Measurements from ENCODE around the gene TEX38. TPM values are rescaled to one million over a fixed set of nuclear protein-coding genes. Genes with fewer than 3 reads are reported as not detected.

TEX38 gene
- total RNA-seq, 1 donor from 2014 or later = not detected

GRCh38 chr1:46643368-46643775 lies 28.3 kb upstream of the TEX38 start:
- POLR2A ChIA-PET = no interaction called here
- ATAC-seq (ENCODE audit: low read depth) = no peak
- TF ChIP-seq, protein P1, sequence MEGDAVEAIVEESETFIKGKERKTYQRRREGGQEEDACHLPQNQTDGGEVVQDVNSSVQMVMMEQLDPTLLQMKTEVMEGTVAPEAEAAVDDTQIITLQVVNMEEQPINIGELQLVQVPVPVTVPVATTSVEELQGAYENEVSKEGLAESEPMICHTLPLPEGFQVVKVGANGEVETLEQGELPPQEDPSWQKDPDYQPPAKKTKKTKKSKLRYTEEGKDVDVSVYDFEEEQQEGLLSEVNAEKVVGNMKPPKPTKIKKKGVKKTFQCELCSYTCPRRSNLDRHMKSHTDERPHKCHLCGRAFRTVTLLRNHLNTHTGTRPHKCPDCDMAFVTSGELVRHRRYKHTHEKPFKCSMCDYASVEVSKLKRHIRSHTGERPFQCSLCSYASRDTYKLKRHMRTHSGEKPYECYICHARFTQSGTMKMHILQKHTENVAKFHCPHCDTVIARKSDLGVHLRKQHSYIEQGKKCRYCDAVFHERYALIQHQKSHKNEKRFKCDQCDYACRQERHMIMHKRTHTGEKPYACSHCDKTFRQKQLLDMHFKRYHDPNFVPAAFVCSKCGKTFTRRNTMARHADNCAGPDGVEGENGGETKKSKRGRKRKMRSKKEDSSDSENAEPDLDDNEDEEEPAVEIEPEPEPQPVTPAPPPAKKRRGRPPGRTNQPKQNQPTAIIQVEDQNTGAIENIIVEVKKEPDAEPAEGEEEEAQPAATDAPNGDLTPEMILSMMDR (IDR thresholded peaks at IDR 0.05) = no peak

DNA sequence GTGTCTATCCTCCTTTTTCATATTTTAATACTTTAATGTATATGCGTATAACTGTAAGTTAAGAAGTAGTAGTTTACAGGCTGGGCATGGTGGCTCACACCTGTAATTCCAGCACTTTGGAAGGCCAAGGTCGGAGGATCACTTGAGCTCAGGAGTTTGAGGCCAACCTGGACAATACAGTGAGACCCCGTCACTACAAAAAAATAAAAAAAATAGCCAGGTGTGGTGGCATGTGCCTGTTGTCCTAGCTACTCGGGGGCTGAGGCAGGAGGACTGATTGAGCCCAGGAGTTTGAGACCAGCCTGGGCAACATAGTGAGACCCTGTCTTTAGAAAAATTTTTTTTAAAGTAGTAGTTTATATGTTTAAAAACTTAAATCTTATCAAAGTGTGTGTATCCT lies 25.8 kb upstream of the TEX38 start:
- intact Hi-C loops (cut with micrococcal nuclease) = no loop called here
- Mint-ChIP-seq H3K4me3 (no peak overlapping the region), H3K36me3 (ENCODE audit: low read depth) (peaks cover 49% of the 10 kb centered on the region), H3K27me3 (no peaks in the 10 kb centered on the region), H3K4me1 (no peaks in the 10 kb centered on the region), H3K9me3 (peaks cover 5% of the 10 kb centered on the region), H3K27ac (no peak overlapping the region)
- CTCF ChIA-PET = no interaction called here
- ATAC-seq (ENCODE audit: low read depth) (no peak), DNase-seq (no peak)
- POLR2A ChIA-PET = no interaction called here
- TF ChIP-seq, protein P1 (IDR thresholded peaks at IDR 0.05) = no peak

More at GRCh38 chr1:46643368-46643775, 28.3 kb upstream of the TEX38 start:
- H3K27me3 Mint-ChIP-seq = no peaks in the 10 kb centered on the region
- no peak overlapping the region for H3K4me3 Mint-ChIP-seq
- no peak for DNase-seq
- peaks cover 37% of the 10 kb centered on the region for H3K36me3 Mint-ChIP-seq (ENCODE audit: low read depth)
- intact Hi-C loops (cut with micrococcal nuclease) = no loop called here
- H3K9me3 Mint-ChIP-seq = no peaks in the 10 kb centered on the region
- CTCF ChIA-PET = no interaction called here
- H3K27ac Mint-ChIP-seq = no peak overlapping the region
- H3K4me1 Mint-ChIP-seq = no peaks in the 10 kb centered on the region

GRCh38 chr1:46646331-46646730 lies 25.3 kb upstream of the TEX38 start:
- intact Hi-C loops (cut with micrococcal nuclease) = no loop called here
- no peaks in the 10 kb centered on the region for H3K27me3 Mint-ChIP-seq
- DNase-seq (no peak), ATAC-seq (ENCODE audit: low read depth) (no peak)
- ChIA-PET POLR2A (no interaction called here), CTCF (no interaction called here)
- TF ChIP-seq, protein P1 (IDR thresholded peaks at IDR 0.05) = no peak
- H3K36me3 Mint-ChIP-seq (ENCODE audit: low read depth) = peaks cover 48% of the 10 kb centered on the region
- H3K4me3 Mint-ChIP-seq = no peak overlapping the region
- H3K9me3 Mint-ChIP-seq = peaks cover 5% of the 10 kb centered on the region
- H3K4me1 Mint-ChIP-seq = no peaks in the 10 kb centered on the region
- H3K27ac Mint-ChIP-seq = no peak overlapping the region

DNA sequence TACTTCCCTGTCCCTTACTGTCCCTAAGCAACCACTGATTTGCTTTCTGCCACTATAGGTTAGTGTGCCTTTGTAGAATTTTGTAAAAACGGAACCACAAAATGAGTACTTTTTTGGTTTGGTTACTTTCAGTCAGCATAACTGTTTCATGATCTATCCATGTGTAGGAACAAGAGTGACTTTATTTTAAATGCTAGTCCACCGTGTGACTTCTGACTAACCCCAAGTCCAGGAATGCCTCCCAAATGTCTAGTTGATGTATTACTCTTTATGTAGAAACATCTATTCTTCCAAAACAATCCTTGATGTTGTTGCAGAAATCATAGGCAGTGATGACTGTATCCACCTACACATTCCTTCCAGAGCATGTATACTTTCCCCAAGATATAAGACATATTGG lies 24.8 kb upstream of the TEX38 start:
- ChIA-PET CTCF (no interaction called here), POLR2A (no interaction called here)
- Mint-ChIP-seq H3K27ac (no peak overlapping the region), H3K4me3 (no peak overlapping the region), H3K36me3 (ENCODE audit: low read depth) (peaks cover 47% of the 10 kb centered on the region), H3K9me3 (peaks cover 5% of the 10 kb centered on the region), H3K4me1 (no peaks in the 10 kb centered on the region), H3K27me3 (no peaks in the 10 kb centered on the region)
- TF ChIP-seq, protein P1 (IDR thresholded peaks at IDR 0.05) = no peak
- ATAC-seq (ENCODE audit: low read depth) (no peak), DNase-seq (no peak)
- intact Hi-C loops (cut with micrococcal nuclease) = no loop called here

GRCh38 chr1:46647611-46648010 lies 24.0 kb upstream of the TEX38 start:
- TF ChIP-seq, protein P1 (IDR thresholded peaks at IDR 0.05) = no peak
- ATAC-seq (ENCODE audit: low read depth) (no peak), DNase-seq (no peak)
- CTCF ChIA-PET = no interaction called here
- Mint-ChIP-seq H3K27me3 (no peaks in the 10 kb centered on the region), H3K9me3 (peaks cover 5% of the 10 kb centered on the region), H3K4me1 (no peaks in the 10 kb centered on the region), H3K4me3 (no peak overlapping the region), H3K36me3 (ENCODE audit: low read depth) (peaks cover 48% of the 10 kb centered on the region), H3K27ac (no peak overlapping the region)
- POLR2A ChIA-PET = no interaction called here
- intact Hi-C loops (cut with micrococcal nuclease) = no loop called here

Measured in activated B cell treated with CpG ODN at 0.5 μM for 24 hours (primary cell).